D721Med (cell line): ENCODE results near the gene NCKAP1.

ENCODE experiments used
- DNase-seq: peaks from one replicate; pipeline ENCODE4 v3.0.0; 2011; ENCODE audit warnings: low spot score; ENCODE audit not compliant: insufficient read length
- FAIRE-seq: peaks from 2 replicates; lab custom pipeline; 2011; peaks lifted over from hg19 to GRCh38; lab: Jason Lieb, UNC
- CTCF ChIP-seq: IDR thresholded peaks from 2 replicates; pipeline ENCODE4 v1.5.1; 2012; ENCODE audit warnings: mild to moderate bottlenecking, control low read depth; ENCODE audit not compliant: insufficient read depth; ENCODE audit errors: missing control alignments

The NCKAP1 gene

GRCh38 chr2:182863642-182864041, 174.6 kb downstream of the NCKAP1 start:
- no peak for TF ChIP-seq CTCF

GRCh38 chr2:182862091-182862490, 176.2 kb downstream of the NCKAP1 start:
- DNase-seq (no peak), FAIRE-seq (no peak)
- TF ChIP-seq CTCF: no peak

More at GRCh38 chr2:182863642-182864041, 174.6 kb downstream of the NCKAP1 start:
- DNase-seq: no peak
- FAIRE-seq: no peak

GRCh38 chr2:182860858-182861257, 177.4 kb downstream of the NCKAP1 start:
- no peak for DNase-seq
- no peak for TF ChIP-seq CTCF
- FAIRE-seq: no peak
